GM18951 (cell line): Measurements from ENCODE around the gene TARDBP.
A peak's percentile ranks its signal among the peaks of the same experiment; 100 is the strongest.

Experiments
- POLR2A ChIP-seq: IDR thresholded peaks from 4 replicates; pipeline ENCODE4 v1.6.1; 2011; ENCODE audit warnings: mild to moderate bottlenecking; ENCODE audit not compliant: insufficient read length, insufficient read depth; ENCODE audit errors: extremely low read depth
- in situ Hi-C: fragments of 300-500 bp; cut with MboI; formaldehyde crosslinking; loops from one replicate; pipeline ENCODE4 v1.12.0; 2022; ENCODE audit warnings: low sequenced_read_pairs, mixed read lengths, inconsistent platforms; ENCODE audit not compliant: unreplicated experiment

The TARDBP gene

DNA sequence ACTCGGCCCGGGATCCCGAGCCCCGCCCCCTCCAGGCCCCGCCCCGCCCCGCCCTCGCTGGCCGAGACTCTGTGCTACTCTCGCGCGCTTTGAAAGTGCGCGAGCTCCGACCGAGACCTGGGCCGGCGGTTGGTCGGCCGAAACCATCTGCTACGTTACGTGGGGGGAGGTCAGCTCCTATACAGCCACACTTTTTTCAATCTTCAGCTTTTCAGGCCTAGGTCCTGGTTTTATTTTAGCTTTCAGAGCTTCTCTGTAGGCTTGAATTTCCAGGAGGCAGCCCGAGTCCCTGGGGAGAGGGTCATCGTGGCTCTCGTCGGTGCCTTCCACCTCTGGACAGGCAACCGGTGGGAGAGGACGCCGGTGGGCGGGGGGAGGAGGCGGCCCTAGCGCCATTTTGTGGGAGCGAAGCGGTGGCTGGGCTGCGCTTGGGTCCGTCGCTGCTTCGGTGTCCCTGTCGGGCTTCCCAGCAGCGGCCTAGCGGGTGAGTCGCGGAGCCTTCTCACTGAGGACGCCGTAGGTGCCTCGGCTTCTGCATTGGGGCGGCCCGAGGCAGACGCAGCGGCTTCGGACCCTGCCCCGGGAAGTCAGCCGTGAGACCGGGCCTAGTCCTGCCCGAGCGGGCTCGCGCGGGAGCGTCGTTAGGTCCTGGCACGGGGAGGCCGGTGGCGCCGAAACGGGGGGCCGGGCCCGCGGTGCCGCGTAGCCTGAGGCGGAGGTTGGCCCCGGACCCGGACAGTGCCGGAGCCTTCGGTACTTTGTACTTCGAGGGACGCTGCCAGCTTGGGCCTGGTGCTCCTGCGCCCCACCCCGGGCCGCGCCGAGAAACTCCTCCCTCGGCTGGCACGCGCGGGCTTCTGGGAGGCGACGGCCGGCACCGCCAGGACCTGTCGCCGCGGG is at the start of gene TARDBP:
TSS of gene TARDBP (plus strand) at position 395 of the 900 bp plus-strand sequence. CDS start 1,074 bp downstream, outside the sequence.
- peak; percentile 88 for TF ChIP-seq POLR2A
- in situ Hi-C loops, result no loop called here

DNA sequence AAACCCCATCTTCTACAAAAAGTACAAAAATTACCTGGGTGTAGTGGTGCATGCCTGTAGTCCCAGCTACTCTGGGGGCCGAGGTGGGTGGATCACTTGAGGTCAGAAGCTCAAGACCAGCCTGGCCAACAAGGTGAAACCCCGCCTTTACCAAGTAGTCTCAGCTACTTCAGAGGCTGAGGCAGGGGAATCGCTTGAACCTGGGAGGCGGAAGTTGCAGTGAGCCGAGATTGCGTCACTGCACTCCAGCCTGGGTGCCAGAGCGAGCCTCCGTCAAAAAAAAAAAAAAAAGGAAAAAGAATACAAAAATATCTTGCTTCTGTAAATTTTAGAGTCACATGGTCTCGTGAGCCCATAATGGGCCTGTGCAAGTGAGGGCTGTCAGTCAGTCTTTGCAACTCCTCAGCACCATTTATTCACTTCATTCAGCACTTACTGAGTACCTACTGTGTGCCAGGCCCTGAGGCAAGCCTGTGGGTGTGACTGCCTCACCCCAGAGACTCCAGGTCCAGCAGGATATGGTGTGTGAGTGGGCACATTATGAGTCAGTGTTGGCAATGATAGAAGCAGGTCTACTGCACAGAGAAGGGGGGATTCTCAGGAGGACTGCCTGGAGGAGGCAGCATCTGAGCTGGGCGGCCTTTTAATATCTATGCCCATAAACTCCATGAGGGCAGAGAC is 46.8 kb upstream of the TARDBP start:
- in situ Hi-C loops, result no loop called here
- TF ChIP-seq POLR2A, result no peak

DNA sequence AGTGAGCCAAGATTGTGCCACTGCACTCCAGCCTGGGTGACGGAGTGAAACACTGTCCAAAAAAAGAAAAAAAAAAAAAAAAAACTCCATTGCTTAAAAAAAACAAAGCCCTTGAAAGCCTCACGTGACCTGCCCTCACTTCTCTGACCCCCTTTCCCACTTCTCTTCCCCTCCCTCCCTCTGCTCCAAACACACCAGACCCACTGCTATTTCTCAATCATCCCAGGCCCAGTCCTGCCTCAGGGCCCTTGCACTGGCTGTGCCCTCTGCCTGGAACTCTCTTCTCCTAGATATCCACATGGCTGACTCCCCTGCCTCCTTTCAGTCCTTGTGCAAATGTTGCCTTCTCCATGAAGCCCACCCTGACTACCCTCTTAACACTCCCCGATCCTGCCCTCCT is 45.4 kb upstream of the TARDBP start:
- TF ChIP-seq POLR2A, result no peak
- in situ Hi-C loops, result no loop called here

DNA sequence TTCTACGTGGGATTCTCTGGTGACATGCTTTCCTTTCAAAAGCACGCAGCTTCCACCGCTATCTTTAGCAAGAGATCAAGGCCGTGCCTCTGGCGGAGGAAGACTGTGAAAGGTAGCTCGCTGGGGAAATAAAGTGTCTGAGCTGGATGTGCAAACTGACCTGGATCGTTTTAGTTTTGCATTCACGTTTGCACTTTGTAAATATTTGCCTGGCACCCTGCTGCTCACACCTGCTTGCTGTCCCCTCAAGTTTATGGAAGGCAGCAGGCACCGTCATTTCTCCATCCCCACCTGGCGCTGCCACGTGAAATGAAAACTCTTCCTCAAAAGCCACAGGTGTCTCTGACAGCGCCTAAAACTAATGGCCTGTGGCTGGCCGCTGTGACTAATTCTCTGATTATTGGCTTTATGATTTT is 44.0 kb upstream of the TARDBP start:
- in situ Hi-C loops, result no loop called here
- TF ChIP-seq POLR2A, result no peak

DNA sequence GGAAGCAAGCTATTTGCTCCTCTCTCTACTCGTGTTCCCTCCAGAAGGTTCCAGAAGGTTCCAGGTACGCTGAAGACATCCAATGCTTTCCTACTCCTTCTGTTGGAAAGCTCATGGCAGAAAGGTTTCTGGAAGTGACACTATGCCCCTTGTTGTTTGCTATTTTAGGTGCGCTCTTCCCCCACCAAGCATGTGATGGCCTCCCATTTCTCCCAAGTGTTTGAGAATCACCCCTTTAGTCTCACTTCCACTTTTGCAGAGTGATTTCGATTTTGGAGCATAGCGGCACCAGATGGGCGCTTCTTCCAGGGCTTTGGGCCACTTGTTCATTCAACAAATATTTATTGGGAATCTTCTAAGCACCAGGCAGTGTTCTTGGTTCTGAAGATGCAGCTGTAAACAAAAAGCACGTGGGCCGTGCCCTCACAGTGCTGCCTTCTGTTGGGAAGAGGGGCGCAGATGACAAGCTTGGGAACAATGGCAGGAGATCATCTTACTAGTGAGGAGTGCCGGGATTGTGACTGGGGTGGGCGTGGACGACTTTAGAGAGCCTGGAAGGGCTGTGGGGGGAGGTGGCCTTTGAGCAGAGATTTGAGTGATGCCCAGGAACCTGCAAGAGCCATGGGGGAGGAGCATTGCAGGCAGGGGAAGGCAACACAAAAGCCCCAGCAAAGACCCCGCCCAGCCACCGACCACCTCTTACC is 43.0 kb upstream of the TARDBP start:
- TF ChIP-seq POLR2A, result no peak
- in situ Hi-C loops, result no loop called here

DNA sequence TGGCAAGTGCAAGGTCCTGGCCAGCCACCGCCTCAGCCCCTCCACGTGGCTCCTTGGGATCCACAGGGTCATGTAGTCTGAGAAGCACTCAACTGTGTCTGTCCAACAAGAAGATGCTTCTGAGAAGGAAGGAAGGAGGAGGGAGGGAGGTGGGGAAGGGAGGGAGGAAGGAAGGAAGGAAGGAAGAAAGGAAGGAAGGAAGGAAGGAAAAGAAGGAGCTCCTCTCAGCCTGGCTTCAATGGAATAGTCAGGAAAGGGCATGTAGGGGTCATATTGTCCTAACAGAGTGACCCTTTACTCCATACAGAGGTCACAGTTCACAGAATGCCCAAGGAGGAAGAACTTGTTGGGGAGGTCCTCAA is 42.5 kb upstream of the TARDBP start:
- in situ Hi-C loops, result no loop called here
- TF ChIP-seq POLR2A, result no peak

DNA sequence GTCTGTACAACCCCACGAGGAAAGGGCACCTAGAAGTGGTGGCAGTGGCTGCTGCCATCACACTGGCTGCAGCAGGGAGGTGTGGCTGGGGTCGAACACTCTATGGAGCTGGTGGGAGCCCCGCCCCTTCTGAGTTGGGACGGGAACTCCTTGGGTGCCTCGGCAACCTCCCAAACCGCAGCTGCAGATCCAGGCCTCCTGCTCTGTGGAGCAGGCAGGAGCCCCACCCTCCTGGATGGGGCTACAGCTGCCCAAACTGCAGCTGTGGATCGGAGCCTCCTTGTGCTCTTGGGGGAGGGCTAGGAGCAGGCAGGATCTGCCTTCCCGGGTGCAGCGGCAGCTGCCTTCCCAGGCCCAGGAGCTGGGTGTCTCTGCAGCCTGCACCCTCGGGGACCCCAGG is 38.9 kb upstream of the TARDBP start:
- TF ChIP-seq POLR2A, result no peak
- in situ Hi-C loops, result no loop called here

DNA sequence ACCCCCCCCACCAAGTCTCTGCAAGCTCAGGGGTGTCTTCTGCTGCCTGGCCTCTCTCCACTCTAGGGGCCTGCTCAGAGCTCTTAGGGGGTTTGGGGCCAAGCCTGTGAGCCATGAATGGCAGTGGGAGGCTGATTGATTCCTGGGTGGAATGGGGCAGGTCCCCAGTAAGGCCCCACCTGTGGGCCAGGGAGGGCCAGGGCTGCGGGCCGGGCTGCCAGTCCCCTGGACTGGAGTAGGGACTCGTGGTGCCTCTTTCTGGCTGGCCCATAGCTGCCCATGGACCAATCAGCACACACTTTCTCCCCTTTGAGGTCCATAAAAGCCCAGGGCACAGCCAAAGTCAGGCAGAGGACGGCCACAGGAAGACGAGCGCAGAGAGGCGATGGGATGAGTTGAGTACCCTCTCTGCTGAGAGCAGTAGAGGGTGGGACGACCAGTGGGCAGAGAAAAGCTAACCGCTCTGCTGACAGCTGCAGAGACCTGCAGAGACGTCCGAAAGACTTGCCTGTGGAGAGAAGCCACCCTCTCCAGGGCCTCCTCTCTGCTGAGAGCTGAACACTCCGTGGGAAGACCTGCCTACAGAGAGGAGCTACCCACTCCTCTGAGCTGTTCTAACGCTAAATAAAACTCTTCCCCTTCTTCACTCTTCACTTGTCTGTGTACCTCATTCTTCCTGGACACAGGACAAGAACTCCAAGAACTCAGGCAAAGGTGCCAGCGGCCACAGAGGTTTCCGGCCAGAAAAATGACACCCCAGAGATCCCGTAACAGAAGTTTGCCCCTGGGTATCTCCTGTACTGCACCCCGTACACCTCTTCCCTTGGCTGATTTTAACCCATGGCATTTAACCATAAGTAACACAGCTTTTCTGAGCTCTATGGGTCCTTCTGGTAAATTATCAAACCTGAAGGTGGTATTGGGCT is 38.2 kb upstream of the TARDBP start:
- in situ Hi-C loops, result no loop called here
- no peak for TF ChIP-seq POLR2A

DNA sequence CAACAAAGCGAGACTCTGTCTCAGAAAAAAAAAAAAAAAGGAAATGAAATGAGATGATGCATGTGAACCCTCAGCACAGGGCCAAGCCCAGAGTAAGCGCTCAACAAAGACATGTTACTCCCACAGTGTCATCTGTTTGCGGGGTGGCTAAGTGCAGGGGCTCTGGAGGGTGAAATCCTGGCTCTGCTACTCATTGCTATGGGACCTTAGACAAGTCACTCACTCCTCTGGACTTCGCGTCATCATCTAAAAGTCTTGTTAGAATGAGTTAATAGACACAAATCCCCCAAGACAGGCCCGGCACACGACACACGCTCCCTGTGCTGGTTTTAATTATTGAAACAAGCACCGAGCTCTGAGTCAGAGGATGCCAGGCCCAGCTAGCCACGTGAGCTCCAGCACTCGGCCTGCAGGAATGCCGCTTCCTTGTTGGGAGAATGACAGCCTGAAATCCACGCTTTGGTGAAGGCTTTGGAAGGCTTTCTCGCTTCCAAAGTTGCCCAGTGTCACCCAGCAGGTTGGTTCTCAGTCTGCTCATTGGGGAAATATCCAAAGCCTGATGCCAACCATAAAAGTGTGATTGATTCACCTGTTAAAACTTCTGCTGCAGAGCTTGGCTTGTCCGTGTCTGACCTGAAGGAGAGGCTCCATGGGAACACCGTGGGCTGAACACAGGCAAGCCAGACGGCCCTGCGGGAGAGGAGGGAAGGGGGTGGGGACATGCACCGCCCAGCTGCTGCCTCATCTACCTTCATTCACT is 36.7 kb upstream of the TARDBP start:
- TF ChIP-seq POLR2A, result no peak
- in situ Hi-C loops, result no loop called here

- no peak for TF ChIP-seq POLR2A
- in situ Hi-C loops, result no loop called here
Measured at GRCh38 chr1:10978719-10979118, 33.7 kb upstream of the TARDBP start.

- in situ Hi-C loops, result no loop called here
- TF ChIP-seq POLR2A, result no peak
Measured at GRCh38 chr1:10979483-10979920, 33.0 kb upstream of the TARDBP start.

- in situ Hi-C loops, result no loop called here
- no peak for TF ChIP-seq POLR2A
Measured at GRCh38 chr1:10980094-10980577, 32.3 kb upstream of the TARDBP start.
